Activated T-cell treated with anti-CD3 and anti-CD28 coated beads, Interleukin-2, amount 50 U/mL, for 1 hour (primary cell): ENCODE measurements around the gene PHC3.
"Not testable (repeated sequence)": the region's sequence is repeated elsewhere in the genome, so short reads cannot be mapped to it uniquely, and the experiment has no call there.

ENCODE experiments used
- DNase-seq: peaks from one replicate; pipeline ENCODE4 v3.0.0-alpha.2; 2020

PHC3 gene

DNA sequence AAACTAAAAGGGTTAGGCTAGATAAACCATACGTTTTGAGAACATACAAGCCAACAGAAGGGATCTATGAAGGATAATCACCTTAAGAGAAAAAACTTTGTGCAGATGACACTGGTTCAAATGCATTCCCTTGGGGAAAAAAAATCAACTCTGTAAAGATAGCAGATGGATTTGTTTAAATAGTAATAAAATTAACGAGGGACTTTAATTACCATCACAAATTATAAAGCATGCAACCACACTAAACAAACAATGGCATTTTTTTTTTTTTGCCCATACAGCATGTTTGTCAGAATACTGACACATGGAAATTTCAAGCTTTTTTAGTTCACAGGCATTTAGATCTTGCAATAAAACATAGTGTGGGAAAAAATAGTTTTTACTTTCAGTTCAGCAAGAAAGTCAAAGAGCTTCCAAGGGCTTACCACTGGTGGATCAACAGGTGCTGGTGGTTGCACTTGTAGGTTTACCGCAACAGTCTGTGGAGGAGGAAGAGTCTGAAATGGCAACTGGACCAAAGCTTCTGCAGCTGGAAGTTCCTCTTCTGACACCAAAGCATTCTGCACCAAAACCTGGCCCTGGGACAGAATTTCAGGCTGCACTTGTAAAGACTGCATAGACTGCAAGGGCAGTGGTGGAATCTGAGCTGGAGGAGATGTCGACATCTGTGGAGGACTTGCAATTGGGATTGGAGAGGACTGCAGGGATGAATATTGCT is 53.1 kb downstream of the PHC3 start:
- no peak for DNase-seq

DNA sequence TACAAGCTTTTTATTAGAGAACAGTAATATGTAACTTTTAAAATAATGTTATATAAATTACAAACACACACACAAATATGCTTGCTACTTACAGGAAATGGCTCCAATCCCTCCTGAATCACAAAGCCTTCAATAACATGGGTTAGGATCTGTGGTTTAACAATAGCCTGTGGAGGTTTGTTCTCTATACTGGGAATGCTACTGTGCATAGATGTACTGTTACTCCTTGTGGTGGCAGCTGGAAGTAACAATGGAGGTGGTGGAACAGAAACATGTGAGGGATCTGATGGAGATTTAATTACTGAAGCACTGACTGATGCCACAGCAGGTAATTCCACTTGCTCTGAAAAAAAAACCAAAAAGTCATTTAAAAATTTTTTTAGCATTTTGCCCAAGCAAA is 64.4 kb downstream of the PHC3 start:
- no peak for DNase-seq

DNA sequence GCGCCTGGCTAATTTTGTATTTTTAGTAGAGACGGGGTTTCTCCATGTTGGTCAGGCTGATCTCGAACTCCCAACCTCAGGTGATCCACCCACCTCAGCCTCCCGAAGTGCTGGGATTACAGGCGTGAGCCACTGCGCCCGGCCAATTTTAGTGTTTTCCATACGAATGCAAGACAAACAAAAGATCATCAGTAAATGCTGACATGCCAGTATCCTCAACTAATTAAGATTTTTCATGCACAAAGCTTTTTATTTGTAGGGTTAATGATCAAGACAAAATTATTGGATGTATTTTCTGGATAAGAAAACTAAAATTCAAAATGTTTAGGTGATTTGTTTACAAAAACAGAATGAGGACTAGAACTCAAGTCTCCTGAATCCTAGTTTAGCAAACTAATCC is 67.4 kb downstream of the PHC3 start:
- not testable (repeated sequence) for DNase-seq

DNA sequence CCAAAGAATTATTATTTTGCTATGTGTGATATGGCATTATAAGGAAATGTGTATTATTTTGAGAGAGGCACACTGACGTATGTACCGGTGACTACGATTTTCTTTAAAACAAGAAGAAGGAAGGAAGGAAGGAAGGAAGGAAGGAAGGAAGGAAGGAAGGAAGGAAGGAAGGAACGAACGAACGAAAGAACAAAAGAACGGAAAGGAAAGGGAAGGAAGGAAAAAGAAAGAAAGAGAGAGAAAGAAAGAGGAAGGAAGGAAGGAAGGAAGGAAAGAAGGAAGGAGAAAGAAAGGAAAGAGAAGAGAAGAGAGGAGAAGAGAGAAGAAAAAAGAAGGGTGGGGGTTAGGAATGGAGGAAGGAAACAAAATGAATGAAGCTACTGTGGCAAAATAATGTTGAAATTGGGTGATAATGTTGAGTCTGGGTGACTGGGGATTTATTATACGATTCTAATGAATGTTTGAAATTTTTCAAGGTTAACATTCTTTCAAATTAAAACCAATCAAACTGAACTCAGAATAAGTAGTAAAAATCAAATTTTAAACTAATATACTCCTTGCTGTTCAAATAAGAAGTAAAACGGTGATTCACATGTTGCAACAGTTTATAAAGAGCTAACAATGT is 70.3 kb downstream of the PHC3 start:
- DNase-seq = no peak

DNA sequence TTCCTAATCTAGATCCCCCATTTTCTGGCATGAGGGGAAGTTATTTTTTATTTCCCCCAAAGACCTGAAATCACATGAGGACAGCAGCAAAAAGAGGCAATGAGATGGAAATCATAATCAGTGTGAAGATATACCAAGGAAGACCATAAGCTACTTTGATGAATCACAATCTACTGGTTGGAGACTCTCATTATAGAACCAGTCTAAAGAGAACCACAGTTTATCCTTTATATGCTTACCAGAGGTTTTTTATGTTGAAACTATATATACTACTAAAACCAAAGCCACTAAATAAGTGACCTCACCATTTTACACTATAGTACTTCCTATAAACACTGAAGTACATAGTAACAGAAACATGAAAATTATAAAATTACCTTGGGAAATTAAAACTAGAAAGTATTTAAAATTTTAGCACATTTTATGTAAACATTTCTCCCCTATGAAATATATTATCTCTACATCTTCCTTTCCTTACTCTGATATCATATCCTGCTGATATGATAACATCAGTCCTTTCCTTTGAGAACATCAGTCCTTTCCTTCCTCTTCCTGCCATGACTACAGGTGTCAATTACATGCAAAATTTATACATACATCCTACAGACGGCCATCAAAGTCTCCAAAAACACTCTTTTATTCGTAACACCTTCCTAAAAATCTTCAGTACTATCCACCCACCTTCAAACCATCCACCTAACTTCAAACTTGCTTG is 71.8 kb downstream of the PHC3 start:
- DNase-seq = no peak

DNA sequence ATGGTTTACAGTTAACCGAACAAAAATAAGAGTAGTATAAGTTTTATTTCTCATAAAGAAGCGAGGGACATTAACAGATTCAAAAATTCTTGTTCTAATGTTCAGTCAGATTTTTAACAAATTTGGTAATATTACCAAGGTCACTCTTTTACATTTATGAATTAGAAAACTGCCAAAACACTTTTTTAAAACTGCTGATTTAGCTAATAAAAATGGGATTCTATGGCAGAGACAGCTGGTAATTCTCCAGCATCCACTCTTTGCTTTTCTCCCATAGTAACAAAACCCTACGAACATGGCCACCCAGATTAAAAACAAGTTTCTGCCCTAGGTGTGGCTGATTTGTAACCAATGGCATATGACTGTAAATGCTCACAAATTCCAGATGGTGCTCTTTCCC is 72.6 kb downstream of the PHC3 start:
- DNase-seq = no peak

DNA sequence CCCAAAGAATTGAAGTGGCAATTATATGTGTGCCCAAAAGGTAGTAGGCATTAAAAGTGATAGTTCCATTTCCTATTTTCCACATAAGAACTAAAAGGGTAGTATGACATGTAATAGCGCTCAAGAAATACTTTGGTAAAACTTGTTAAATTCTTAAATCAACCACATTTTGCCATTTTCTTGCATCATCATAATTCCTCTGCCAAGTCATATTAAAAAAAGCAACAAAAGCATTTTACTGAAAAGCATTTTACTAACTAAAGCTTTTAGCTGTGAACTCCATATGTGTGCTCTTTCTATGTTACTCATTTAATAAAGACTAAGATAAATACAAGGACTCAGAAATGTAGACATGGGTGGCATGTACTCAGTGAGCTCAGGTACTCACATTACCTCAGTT is 73.6 kb downstream of the PHC3 start:
- no peak for DNase-seq

DNA sequence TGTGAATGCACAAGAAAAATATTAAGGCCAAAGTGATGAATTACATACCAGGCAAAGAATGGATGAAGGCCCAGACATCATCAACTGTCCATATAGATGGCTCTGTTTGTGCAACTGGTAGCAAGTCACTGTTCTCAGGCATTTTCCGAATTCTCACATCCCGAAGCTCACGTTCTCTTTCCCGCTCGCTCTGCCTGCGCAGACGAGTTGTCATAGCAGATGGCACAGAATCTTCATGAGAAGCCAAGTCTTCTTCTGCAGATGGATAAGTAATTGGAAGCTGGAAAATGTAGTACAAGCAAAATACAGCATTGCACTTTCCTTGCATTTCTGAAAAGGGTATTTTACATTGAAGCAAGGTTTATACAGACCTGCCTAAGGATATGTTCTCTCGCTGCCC is 79.1 kb downstream of the PHC3 start:
- DNase-seq = no peak

DNA sequence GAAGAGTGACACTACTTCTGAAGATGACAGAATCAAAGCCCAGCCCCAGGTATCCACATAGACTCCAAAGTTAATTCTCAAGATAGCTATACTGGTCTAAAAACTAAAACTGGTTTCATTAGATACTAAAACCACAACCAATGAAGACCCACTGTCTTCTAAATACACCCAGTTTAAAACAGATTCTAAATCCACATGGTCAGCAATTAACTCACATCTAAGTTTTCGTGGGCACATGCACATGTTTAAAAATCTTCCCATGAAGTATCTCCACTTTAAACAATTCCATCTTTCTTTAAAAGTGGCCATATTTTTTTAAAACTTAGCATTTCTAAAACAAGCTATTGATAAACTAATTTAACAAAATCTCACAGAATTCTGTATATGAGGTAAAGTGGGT is 80.6 kb downstream of the PHC3 start:
- DNase-seq = no peak

DNA sequence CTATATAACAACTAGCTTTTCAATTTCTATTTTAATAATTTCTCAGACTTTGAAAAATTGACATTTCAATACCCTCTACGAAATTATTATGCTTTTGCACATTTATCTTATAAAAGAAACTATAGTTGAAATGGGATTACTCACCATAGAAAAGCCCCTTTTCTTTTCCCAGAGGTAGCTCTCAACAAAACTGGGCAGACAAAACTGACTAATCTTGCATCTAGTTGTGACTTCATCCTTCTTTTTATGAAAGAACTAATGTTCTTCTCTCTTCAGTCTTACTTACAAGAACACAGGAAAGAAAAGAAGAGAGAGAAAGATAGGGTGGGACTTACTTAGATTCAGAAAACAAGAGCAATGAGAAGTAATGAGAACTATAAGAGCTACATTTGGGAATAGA is 82.8 kb downstream of the PHC3 start:
- no peak for DNase-seq

DNA sequence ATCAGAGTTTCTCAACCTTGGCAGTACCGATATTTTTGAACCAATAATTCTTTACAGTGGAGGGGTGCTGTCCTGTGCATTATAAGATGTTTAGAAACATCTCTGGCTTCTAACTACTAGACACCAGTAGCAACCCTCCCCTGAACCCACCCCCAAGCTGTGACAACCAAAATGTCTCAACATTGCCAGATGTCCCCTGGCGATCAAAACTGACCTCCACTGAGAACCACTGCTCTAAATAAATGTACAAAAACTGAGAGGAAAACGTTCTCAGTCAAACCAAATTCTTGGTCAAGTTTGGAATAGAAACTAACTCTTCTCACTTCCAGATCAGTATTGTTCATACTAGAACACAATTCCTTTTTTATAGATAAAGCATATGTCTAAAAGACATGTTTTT is 85.2 kb downstream of the PHC3 start:
- DNase-seq = no peak

DNA sequence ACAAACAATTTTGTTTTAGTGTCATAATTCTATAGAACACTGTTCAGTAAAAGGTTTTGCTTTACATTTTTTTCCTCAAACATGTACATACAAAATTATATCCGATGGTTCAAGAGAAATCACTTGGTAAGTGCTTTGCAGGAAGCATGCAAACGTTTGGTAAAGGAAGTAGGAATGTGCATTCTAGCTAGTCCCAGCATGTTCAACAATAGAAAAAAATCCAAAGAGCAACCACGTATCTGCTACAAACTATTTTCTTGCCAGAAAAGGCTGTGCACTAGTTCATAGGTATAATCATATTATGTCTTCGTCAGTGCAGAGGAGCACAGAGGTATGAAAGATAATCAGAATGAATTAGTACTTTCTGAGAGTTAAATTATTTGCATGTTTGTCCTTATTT is 85.8 kb downstream of the PHC3 start:
- no peak for DNase-seq

DNA sequence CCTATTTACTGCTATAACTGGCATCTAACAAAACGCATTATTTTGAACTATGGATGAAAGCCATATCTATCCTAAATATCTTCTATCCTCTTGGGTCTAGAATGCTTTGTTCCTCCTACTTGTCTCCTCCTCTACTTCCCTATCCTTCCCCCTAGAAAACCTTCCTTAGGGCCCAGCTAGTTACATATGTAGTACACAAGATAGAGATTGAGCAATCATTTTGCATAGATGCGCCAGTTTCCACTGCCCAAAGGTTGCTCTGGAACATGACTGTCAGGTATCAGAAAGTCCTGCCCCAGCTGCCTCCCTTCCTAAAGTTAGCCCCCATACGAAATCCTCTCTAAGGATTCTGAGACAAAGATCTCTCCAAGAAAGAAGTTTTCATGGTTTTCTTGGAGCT is 88.6 kb downstream of the PHC3 start:
- DNase-seq = no peak

DNA sequence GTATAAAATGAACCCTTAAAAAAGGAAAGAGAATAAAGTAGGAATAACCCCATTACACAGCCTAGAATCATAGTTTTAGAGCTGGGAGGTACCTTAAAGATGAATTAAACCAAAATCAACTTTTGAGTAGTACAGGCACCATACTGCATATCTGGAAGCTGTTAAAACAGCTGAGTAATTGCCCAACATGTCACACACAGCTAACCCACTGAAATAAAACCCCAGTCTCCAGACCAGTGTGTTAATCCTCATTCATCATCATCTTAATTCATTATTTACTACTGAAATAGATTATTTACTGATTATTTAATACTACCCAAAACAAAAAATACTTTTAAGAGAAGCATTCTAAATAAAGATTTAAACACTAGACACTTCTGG is 90.9 kb downstream of the PHC3 start:
- DNase-seq = no peak

DNA sequence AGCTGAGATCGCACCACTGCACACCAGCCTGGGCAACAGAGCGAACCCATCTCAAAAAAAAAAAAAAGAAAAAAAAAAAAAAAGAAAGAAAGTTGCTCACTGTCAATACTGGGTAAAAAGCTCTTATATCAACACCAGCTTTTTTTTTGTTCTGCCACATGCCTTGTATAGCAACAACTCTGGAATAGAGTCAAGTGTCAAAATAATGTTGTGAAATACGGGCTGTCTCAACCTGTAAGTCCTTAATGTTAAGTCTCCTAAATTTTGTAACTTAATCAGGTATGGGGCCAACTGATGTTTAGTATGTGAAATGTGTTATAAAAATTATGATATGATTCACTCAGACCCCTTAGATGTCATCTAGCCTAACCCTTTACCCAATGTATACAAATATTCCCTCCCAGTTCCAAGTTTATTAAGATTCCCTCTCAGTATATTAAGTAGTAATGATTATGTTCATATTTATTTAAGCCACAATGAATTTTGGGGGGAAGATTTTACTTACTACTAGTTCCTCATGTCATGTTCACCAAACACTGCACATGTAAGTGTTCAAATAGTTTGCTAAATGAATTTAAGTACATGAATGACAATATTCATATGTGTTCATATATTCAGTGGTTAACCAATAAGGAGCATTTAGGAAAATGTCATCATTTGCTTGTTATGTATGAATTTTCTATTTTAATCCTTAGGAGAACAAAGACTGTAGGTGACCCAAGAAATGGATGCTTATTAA is 91.5 kb downstream of the PHC3 start:
- DNase-seq = no peak

DNA sequence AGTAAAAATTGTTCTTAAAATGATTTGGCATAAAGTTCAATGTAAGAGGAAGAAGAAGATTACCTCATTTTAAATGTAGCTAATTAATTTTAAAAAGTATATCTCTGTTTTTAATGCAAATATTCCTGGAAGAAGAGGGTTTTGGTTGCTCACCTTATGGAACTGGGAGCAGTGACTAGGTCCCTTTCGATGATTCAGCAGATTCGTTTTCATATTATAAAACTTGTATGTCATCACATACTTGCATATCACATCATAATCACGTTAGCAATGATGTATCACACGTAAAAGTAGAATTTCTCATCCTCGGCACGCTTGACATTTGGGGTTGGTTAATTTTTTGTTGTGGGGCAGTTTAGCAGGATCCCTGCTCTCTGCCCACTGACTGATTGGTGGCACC is 96.1 kb downstream of the PHC3 start:
- DNase-seq = no peak

DNA sequence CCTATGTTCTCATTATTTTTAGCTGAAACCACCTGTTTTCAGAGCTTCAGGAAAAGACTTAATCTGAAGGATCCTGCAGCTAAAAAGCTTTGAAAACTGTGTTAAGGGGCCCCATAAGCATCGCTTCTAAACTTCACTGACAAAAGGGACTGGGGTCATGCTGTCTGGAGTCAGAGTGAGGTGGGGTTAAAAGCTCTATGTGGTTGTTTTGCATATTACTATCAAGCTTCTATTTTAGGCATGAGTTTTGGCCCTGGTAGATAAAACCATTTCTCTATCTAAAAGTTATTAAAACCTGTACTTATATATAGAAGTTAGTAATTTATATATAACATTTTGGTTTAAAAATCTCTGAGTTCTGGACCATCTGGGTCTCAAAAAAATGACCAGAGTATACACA is 98.2 kb downstream of the PHC3 start:
- no peak for DNase-seq

DNA sequence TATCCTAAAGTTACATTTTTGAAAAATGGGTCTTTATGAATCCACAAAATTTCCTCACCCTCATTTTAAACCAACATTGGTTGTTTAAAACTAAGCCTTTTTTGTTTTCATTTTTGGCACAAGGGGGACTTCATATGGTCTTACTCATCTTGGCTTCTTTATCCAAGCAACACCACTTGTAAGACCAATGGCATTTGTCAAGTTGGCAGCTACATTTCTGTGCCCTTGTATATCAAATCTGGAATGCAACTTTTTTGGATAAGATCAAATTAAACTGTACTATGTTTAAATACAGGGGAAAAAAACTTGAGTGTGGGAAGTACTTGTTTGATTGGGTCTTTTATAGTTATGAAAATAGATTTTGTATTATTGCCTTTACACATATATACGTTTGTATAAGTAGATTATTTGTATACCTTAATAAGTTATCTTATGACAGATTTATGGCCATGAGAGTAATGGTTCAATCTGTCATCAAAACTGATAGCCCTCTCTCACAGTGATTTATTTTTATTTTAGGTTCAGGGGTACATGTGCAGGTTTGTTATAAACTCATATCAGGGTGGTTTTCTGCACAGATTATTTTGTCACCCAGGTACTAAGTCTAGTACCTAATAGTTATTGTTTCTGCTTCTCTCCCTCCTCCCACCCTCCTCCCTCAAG is 100.3 kb downstream of the PHC3 start:
- DNase-seq = no peak

DNA sequence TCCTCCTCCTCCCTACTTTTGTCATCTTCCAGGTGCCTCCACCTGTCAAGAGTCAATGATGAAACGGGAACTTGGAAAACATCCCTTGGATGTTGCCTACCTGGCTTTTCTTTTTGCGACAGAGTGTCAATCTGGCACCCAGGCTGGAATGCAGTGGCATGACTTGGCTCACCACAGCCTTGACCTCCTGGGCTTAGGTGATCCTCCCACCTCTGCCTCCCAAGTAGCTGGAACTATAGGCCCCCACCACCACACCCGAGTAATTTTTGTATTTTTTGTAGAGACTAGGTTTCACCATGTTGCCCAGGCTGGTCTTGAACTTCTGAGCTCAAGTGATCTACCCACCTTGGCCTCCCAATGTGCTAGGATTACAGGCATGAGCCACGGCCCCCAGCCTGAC is 100.9 kb downstream of the PHC3 start:
- no peak for DNase-seq

DNA sequence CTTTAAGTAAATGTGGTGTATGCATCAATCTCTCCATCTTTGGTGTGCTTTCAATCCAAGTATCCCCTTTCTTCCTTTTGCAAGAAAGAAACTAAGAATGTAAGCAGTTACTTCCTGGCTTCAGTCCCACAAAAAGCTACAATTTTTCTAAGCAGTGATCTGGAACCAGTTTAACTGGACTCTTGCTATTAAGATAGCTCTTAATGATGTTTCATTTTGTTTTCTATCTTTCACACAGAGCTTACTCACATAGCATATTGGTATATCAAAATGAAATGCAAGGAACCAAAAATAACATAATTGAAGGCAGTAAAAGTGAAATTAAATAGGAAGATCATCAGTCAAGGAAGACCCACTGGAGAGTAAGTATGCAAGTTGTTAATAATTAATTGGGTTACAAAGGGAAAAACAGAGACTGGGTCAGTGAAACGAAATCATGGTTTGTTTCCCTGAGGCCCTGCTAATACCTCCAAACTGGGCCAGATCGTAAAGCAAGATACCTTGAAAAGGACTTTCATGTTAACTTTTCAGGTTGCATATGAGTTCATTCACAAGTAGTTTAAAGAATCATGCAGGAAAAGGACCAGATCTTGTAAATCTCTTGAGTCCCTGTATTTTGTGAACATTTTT is 101.9 kb downstream of the PHC3 start:
- no peak for DNase-seq

DNA sequence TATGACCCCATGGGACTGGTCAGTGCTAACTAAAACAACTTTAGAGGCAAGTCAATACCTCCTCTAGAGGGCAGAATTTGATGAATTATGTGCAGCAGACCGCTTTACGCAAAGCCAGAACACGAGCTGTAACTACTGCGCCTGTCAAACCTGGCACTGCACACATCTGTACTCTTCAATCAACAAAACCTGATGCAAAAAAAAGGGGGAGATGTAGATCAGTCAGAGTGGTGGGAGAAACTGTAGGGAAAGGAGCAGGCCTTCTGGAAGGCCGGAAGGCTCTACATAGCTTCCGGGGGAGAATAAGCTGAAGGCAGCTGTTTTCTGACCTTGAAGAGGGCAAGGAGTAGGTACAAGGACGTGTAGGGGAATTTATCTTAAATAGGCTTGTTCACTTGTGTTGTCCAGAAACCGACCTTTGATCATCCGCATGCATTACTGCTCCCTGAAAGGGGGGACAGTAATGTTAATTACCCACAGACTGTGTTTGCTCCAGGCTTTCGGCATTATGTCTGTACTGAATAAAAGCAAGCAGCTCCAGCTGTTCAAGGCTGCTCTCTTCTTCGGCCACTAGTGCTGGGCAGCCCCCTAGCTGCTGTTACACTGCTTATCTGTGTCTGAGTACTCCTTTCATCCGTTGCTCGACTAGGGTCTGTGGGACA is 102.8 kb downstream of the PHC3 start:
- no peak for DNase-seq

DNA sequence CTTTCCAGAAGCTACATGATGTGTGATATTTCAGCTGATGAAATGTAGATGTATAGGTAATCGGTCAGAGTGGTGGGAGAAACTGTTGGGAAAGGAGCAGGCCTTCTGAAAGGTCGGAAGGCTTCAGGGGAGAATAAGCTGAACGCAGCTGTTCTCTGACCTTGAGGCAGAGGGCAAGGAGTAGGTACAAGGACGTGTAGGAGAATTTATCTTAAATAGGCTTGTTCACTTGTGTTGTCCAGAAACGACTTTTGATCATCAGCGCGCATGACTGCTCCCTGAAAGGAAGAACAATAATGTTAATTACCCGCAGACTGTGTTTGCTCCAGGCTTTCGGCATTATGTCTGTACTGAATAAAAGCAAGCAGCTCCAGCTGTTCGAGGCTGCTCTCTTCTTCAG is 104.2 kb downstream of the PHC3 start:
- DNase-seq = no peak
